NCI-H82 treated with DMSO at 0.1 percent for 48 hours (cell line): ENCODE measurements around the gene PPP6R3.
"Not testable (repeated sequence)": the region's sequence is repeated elsewhere in the genome, so short reads cannot be mapped to it uniquely, and the experiment has no call there.

ENCODE experiments used
- DNase-seq: peaks from one replicate; lab custom pipeline; 2025; ENCODE audit not compliant: unreplicated experiment; lab: John Stamatoyannopoulos, UW

PPP6R3 gene

GRCh38 chr11:68454767-68455166 is 5.8 kb upstream of the PPP6R3 start:
- no peak for DNase-seq

GRCh38 chr11:68455485-68455884 is 5.1 kb upstream of the PPP6R3 start:
- no peak for DNase-seq

GRCh38 chr11:68457216-68457897 is 3.2 kb upstream of the PPP6R3 start:
- DNase-seq = no peak

- DNase-seq = no peak
These were observed 2.7 kb upstream of the PPP6R3 start for GRCh38 chr11:68457898-68458249.

GRCh38 chr11:68458340-68458739 is 2.2 kb upstream of the PPP6R3 start:
- DNase-seq = not testable (repeated sequence)

GRCh38 chr11:68459886-68460740 is 439 bp upstream of the PPP6R3 start:
- DNase-seq = peak; percentile 91

GRCh38 chr11:68461575-68461917 is 994 bp downstream of the PPP6R3 start:
- DNase-seq = no peak

- no peak for DNase-seq
These were observed 3.2 kb downstream of the PPP6R3 start for GRCh38 chr11:68463714-68464113.

GRCh38 chr11:68467201-68467834 is 6.8 kb downstream of the PPP6R3 start:
- no peak for DNase-seq

GRCh38 chr11:68468217-68468828 is 7.8 kb downstream of the PPP6R3 start:
- no peak for DNase-seq

GRCh38 chr11:68469122-68469521 is 8.6 kb downstream of the PPP6R3 start:
- no peak for DNase-seq

GRCh38 chr11:68469642-68470041 is 9.1 kb downstream of the PPP6R3 start:
- DNase-seq = no peak

GRCh38 chr11:68470304-68470811 is 9.8 kb downstream of the PPP6R3 start:
- DNase-seq = no peak

- no peak for DNase-seq
These were observed 11.1 kb downstream of the PPP6R3 start for GRCh38 chr11:68471360-68472340.

- no peak for DNase-seq
These were observed 12.2 kb downstream of the PPP6R3 start for GRCh38 chr11:68472778-68473177.

GRCh38 chr11:68473693-68474092 is 13.1 kb downstream of the PPP6R3 start:
- DNase-seq = no peak

GRCh38 chr11:68475626-68476025 is 15.1 kb downstream of the PPP6R3 start:
- not testable (repeated sequence) for DNase-seq

- DNase-seq = no peak
These were observed 18.8 kb downstream of the PPP6R3 start for GRCh38 chr11:68479390-68479789.

- no peak for DNase-seq
These were observed 19.6 kb downstream of the PPP6R3 start for GRCh38 chr11:68480193-68480592.

- no peak for DNase-seq
These were observed 20.4 kb downstream of the PPP6R3 start for GRCh38 chr11:68480852-68481510.
